ENCODE measurements around the gene NELL1. TPM values are rescaled to one million over a fixed set of nuclear protein-coding genes. Genes with fewer than 3 reads are reported as not detected.

NELL1 gene
- total RNA-seq (2012; rRNA removed) = not detected in 2 replicates

- Histone ChIP-seq H3K36me3 (ENCODE audit: insufficient read depth, low read length) (no peaks in the 10 kb centered on the region), H3K9ac (ENCODE audit: low read depth, low read length) (no peak within 1 kb of the TSS), H3K4me2 (ENCODE audit: low read length) (no peak within 1 kb of the TSS), H3K9me3 (replicated peaks; ENCODE audit: low read length) (no peaks in the 10 kb centered on the region), H3K4me3 (ENCODE audit: low read length) (no peak within 1 kb of the TSS), H3K4me1 (ENCODE audit: control insufficient read depth, insufficient read depth, low read length) (no peaks in the 10 kb centered on the region), H3K27me3 (ENCODE audit: control insufficient read depth, insufficient read depth, low read length) (peaks cover 56% of the 10 kb centered on the region)
Observed at GRCh38 chr11:20668844-20669819, at the start of gene NELL1. Gene NELL1, plus strand, starts transcription at chr11:20669586.

- no peaks in the 10 kb centered on the region for H3K4me1 ChIP-seq (ENCODE audit: control insufficient read depth, insufficient read depth, low read length)
- H3K9me3 ChIP-seq (replicated peaks; ENCODE audit: low read length) = no peaks in the 10 kb centered on the region
- H3K36me3 ChIP-seq (ENCODE audit: insufficient read depth, low read length) = no peaks in the 10 kb centered on the region
- no peak overlapping the region for H3K4me3 ChIP-seq (ENCODE audit: low read length)
- H3K4me2 ChIP-seq (ENCODE audit: low read length) = no peak overlapping the region
- peaks cover 22% of the 10 kb centered on the region for H3K27me3 ChIP-seq (ENCODE audit: control insufficient read depth, insufficient read depth, low read length)
- no peak overlapping the region for H3K9ac ChIP-seq (ENCODE audit: low read depth, low read length)
Observed at GRCh38 chr11:20620988-20621387, 48.4 kb upstream of the NELL1 start.

- no peaks in the 10 kb centered on the region for H3K9me3 ChIP-seq (replicated peaks; ENCODE audit: low read length)
- no peaks in the 10 kb centered on the region for H3K4me1 ChIP-seq (ENCODE audit: control insufficient read depth, insufficient read depth, low read length)
- H3K9ac ChIP-seq (ENCODE audit: low read depth, low read length) = no peak overlapping the region
- peaks cover 19% of the 10 kb centered on the region for H3K27me3 ChIP-seq (ENCODE audit: control insufficient read depth, insufficient read depth, low read length)
- no peak overlapping the region for H3K4me3 ChIP-seq (ENCODE audit: low read length)
- H3K4me2 ChIP-seq (ENCODE audit: low read length) = no peak overlapping the region
- no peaks in the 10 kb centered on the region for H3K36me3 ChIP-seq (ENCODE audit: insufficient read depth, low read length)
Observed at GRCh38 chr11:20621679-20622078, 47.7 kb upstream of the NELL1 start.

- Histone ChIP-seq H3K36me3 (ENCODE audit: insufficient read depth, low read length) (no peaks in the 10 kb centered on the region), H3K27me3 (ENCODE audit: control insufficient read depth, insufficient read depth, low read length) (peaks cover 10% of the 10 kb centered on the region), H3K4me3 (ENCODE audit: low read length) (no peak overlapping the region), H3K4me2 (ENCODE audit: low read length) (no peak overlapping the region), H3K9ac (ENCODE audit: low read depth, low read length) (no peak overlapping the region), H3K4me1 (ENCODE audit: control insufficient read depth, insufficient read depth, low read length) (no peaks in the 10 kb centered on the region), H3K9me3 (replicated peaks; ENCODE audit: low read length) (no peaks in the 10 kb centered on the region)
Observed at GRCh38 chr11:20623252-20623651, 46.1 kb upstream of the NELL1 start.

- no peaks in the 10 kb centered on the region for H3K36me3 ChIP-seq (ENCODE audit: insufficient read depth, low read length)
- no peak overlapping the region for H3K4me2 ChIP-seq (ENCODE audit: low read length)
- H3K9me3 ChIP-seq (replicated peaks; ENCODE audit: low read length) = no peaks in the 10 kb centered on the region
- H3K27me3 ChIP-seq (ENCODE audit: control insufficient read depth, insufficient read depth, low read length) = peaks cover 9% of the 10 kb centered on the region
- H3K4me3 ChIP-seq (ENCODE audit: low read length) = no peak overlapping the region
- H3K9ac ChIP-seq (ENCODE audit: low read depth, low read length) = no peak overlapping the region
- H3K4me1 ChIP-seq (ENCODE audit: control insufficient read depth, insufficient read depth, low read length) = no peaks in the 10 kb centered on the region
Observed at GRCh38 chr11:20626279-20626678, 43.1 kb upstream of the NELL1 start.

GRCh38 chr11:20627026-20627425 is 42.4 kb upstream of the NELL1 start:
- Histone ChIP-seq H3K27me3 (ENCODE audit: control insufficient read depth, insufficient read depth, low read length) (peaks cover 9% of the 10 kb centered on the region), H3K4me3 (ENCODE audit: low read length) (no peak overlapping the region), H3K4me2 (ENCODE audit: low read length) (no peak overlapping the region), H3K9ac (ENCODE audit: low read depth, low read length) (no peak overlapping the region), H3K36me3 (ENCODE audit: insufficient read depth, low read length) (no peaks in the 10 kb centered on the region), H3K4me1 (ENCODE audit: control insufficient read depth, insufficient read depth, low read length) (no peaks in the 10 kb centered on the region), H3K9me3 (replicated peaks; ENCODE audit: low read length) (no peaks in the 10 kb centered on the region)

GRCh38 chr11:20627701-20628100 is 41.7 kb upstream of the NELL1 start:
- H3K27me3 ChIP-seq (ENCODE audit: control insufficient read depth, insufficient read depth, low read length) = peaks cover 6% of the 10 kb centered on the region
- no peaks in the 10 kb centered on the region for H3K36me3 ChIP-seq (ENCODE audit: insufficient read depth, low read length)
- H3K4me3 ChIP-seq (ENCODE audit: low read length) = no peak overlapping the region
- no peaks in the 10 kb centered on the region for H3K4me1 ChIP-seq (ENCODE audit: control insufficient read depth, insufficient read depth, low read length)
- no peaks in the 10 kb centered on the region for H3K9me3 ChIP-seq (replicated peaks; ENCODE audit: low read length)
- no peak overlapping the region for H3K4me2 ChIP-seq (ENCODE audit: low read length)
- no peak overlapping the region for H3K9ac ChIP-seq (ENCODE audit: low read depth, low read length)

GRCh38 chr11:20631519-20632168 is 37.7 kb upstream of the NELL1 start:
- no peak overlapping the region for H3K4me3 ChIP-seq (ENCODE audit: low read length)
- H3K4me1 ChIP-seq (ENCODE audit: control insufficient read depth, insufficient read depth, low read length) = no peaks in the 10 kb centered on the region
- no peak overlapping the region for H3K9ac ChIP-seq (ENCODE audit: low read depth, low read length)
- no peaks in the 10 kb centered on the region for H3K27me3 ChIP-seq (ENCODE audit: control insufficient read depth, insufficient read depth, low read length)
- no peaks in the 10 kb centered on the region for H3K36me3 ChIP-seq (ENCODE audit: insufficient read depth, low read length)
- no peak overlapping the region for H3K4me2 ChIP-seq (ENCODE audit: low read length)
- no peaks in the 10 kb centered on the region for H3K9me3 ChIP-seq (replicated peaks; ENCODE audit: low read length)

- Histone ChIP-seq H3K27me3 (ENCODE audit: control insufficient read depth, insufficient read depth, low read length) (no peaks in the 10 kb centered on the region), H3K4me3 (ENCODE audit: low read length) (no peak overlapping the region), H3K36me3 (ENCODE audit: insufficient read depth, low read length) (no peaks in the 10 kb centered on the region), H3K4me1 (ENCODE audit: control insufficient read depth, insufficient read depth, low read length) (no peaks in the 10 kb centered on the region), H3K4me2 (ENCODE audit: low read length) (no peak overlapping the region), H3K9me3 (replicated peaks; ENCODE audit: low read length) (no peaks in the 10 kb centered on the region), H3K9ac (ENCODE audit: low read depth, low read length) (no peak overlapping the region)
Observed at GRCh38 chr11:20632169-20632532, 37.2 kb upstream of the NELL1 start.

- Histone ChIP-seq H3K4me2 (ENCODE audit: low read length) (no peak overlapping the region), H3K4me3 (ENCODE audit: low read length) (no peak overlapping the region), H3K4me1 (ENCODE audit: control insufficient read depth, insufficient read depth, low read length) (no peaks in the 10 kb centered on the region), H3K27me3 (ENCODE audit: control insufficient read depth, insufficient read depth, low read length) (no peaks in the 10 kb centered on the region), H3K9me3 (replicated peaks; ENCODE audit: low read length) (no peaks in the 10 kb centered on the region), H3K9ac (ENCODE audit: low read depth, low read length) (no peak overlapping the region), H3K36me3 (ENCODE audit: insufficient read depth, low read length) (no peaks in the 10 kb centered on the region)
Observed at GRCh38 chr11:20634044-20634443, 35.3 kb upstream of the NELL1 start.

- no peak overlapping the region for H3K4me2 ChIP-seq (ENCODE audit: low read length)
- no peaks in the 10 kb centered on the region for H3K36me3 ChIP-seq (ENCODE audit: insufficient read depth, low read length)
- H3K9ac ChIP-seq (ENCODE audit: low read depth, low read length) = no peak overlapping the region
- no peaks in the 10 kb centered on the region for H3K9me3 ChIP-seq (replicated peaks; ENCODE audit: low read length)
- H3K27me3 ChIP-seq (ENCODE audit: control insufficient read depth, insufficient read depth, low read length) = no peaks in the 10 kb centered on the region
- no peaks in the 10 kb centered on the region for H3K4me1 ChIP-seq (ENCODE audit: control insufficient read depth, insufficient read depth, low read length)
- no peak overlapping the region for H3K4me3 ChIP-seq (ENCODE audit: low read length)
Observed at GRCh38 chr11:20634781-20635180, 34.6 kb upstream of the NELL1 start.
